Measurements from ENCODE around the gene BOD1. TPM values are rescaled to one million over a fixed set of nuclear protein-coding genes. Genes with fewer than 3 reads are reported as not detected.

BOD1 gene
- total RNA-seq, 2 donors from 2014 or later: 30.2 to 44.7 TPM

DNA sequence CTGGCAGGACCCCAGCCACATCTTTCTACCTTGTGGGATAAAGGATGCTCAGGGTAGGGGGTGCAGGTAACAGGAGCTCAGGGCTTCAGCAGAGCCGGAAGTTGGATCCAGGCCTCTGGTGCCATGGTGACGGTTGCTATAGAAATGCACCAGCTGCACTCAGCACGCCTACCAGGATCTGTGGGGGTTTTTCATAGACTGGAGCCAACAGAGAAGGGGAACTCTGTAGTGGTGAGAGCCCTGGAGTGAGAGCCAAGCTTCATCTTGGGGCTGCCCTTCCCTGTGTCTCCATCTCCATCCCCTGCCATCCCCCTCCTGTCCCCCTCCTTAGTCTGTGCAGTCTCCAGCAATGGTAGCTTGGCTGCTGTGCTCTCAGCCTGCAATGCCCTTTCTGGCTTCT, 27.5 kb upstream of the BOD1 start:
- Histone ChIP-seq H3K27ac (no peak overlapping the region), H3K27me3 (replicated peaks; ENCODE audit: insufficient read depth) (no peaks in the 10 kb centered on the region), H3K9me3 (no peaks in the 10 kb centered on the region), H3K4me1 (ENCODE audit: control insufficient read depth in 1 of 2, low read depth in 2 of 2) (no peaks in the 10 kb centered on the region), H3K36me3 (no peaks in the 10 kb centered on the region), H3K4me3 (no peak overlapping the region)
- TF ChIP-seq, protein P1, sequence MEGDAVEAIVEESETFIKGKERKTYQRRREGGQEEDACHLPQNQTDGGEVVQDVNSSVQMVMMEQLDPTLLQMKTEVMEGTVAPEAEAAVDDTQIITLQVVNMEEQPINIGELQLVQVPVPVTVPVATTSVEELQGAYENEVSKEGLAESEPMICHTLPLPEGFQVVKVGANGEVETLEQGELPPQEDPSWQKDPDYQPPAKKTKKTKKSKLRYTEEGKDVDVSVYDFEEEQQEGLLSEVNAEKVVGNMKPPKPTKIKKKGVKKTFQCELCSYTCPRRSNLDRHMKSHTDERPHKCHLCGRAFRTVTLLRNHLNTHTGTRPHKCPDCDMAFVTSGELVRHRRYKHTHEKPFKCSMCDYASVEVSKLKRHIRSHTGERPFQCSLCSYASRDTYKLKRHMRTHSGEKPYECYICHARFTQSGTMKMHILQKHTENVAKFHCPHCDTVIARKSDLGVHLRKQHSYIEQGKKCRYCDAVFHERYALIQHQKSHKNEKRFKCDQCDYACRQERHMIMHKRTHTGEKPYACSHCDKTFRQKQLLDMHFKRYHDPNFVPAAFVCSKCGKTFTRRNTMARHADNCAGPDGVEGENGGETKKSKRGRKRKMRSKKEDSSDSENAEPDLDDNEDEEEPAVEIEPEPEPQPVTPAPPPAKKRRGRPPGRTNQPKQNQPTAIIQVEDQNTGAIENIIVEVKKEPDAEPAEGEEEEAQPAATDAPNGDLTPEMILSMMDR (IDR thresholded peaks at IDR 0.05): no peak
- DNase-seq (ENCODE audit: low spot score) (no peak), ATAC-seq (ENCODE audit: insufficient number of reproducible peaks, low FRiP score, low read depth) (no peak)

DNA sequence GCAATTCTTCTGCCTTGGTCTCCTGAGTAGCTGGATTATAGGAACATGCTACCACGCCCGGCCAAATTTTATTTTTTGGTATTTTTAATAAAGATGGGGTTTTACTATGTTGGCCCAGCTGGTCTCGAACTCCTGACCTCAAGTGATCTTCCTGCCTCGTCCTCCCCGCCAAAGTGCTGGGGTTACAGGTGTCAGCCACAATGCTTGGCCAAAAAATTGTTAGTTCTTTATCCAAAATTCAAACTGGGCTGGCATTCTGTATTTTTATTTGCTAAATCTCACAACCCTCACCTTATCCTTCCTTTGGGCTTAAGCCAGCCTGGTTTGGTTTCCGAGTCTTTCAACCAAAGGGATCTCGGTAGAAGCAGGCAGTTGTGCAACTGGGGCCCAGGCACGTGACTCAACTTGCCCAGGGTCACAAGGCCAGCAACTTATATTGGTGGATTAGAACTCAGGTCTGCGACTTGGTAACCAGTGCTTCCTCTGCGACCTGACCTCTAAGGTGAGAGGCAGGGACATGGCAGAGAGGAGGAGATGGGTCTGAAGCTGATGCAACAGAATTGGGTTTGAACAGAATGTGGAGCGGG, 26.5 kb upstream of the BOD1 start:
- Histone ChIP-seq H3K27me3 (replicated peaks; ENCODE audit: insufficient read depth) (no peaks in the 10 kb centered on the region), H3K4me1 (ENCODE audit: control insufficient read depth in 1 of 2, low read depth in 2 of 2) (no peaks in the 10 kb centered on the region), H3K27ac (no peak overlapping the region), H3K4me3 (no peak overlapping the region), H3K36me3 (no peaks in the 10 kb centered on the region), H3K9me3 (no peaks in the 10 kb centered on the region)
- TF ChIP-seq, protein P1 (IDR thresholded peaks at IDR 0.05): no peak
- DNase-seq (ENCODE audit: low spot score): no peak
- ATAC-seq (ENCODE audit: insufficient number of reproducible peaks, low FRiP score, low read depth): no peak

DNA sequence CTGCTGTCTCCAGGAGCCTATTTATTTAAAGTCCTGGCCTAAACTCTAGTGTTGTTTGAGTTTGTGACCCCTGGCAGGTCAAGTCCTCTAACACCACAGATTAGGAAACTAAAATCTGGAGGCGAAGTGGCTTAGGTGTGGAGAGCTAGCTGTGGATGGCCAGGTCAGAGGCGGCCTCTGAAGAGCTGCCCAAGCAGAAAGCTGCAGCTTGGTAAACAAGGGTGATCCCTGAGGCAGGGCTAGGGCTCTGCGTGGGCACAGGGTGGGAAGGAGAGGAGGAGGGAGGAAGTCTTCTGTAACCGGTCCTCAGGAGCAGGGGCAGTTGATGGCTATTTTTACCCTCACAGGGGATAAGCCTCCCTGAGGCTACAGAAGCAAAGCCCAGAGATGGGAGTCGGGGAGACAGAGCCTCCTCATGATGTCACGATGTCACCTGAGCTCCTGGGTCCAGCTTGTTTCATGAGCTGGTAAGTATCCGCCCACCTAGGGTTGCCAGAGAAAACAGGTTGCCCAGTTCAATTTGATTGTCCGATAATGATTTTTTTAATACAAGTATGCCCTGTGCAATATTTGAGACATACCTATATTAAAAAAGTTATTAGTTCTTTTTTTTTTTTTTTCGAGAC, 25.9 kb upstream of the BOD1 start:
- Histone ChIP-seq H3K4me1 (ENCODE audit: control insufficient read depth in 1 of 2, low read depth in 2 of 2) (no peaks in the 10 kb centered on the region), H3K27me3 (replicated peaks; ENCODE audit: insufficient read depth) (no peaks in the 10 kb centered on the region), H3K4me3 (no peak overlapping the region), H3K36me3 (no peaks in the 10 kb centered on the region), H3K9me3 (no peaks in the 10 kb centered on the region), H3K27ac (no peak overlapping the region)
- TF ChIP-seq, protein P1 (IDR thresholded peaks at IDR 0.05): no peak
- ATAC-seq (ENCODE audit: insufficient number of reproducible peaks, low FRiP score, low read depth): no peak
- no peak for DNase-seq (ENCODE audit: low spot score)

DNA sequence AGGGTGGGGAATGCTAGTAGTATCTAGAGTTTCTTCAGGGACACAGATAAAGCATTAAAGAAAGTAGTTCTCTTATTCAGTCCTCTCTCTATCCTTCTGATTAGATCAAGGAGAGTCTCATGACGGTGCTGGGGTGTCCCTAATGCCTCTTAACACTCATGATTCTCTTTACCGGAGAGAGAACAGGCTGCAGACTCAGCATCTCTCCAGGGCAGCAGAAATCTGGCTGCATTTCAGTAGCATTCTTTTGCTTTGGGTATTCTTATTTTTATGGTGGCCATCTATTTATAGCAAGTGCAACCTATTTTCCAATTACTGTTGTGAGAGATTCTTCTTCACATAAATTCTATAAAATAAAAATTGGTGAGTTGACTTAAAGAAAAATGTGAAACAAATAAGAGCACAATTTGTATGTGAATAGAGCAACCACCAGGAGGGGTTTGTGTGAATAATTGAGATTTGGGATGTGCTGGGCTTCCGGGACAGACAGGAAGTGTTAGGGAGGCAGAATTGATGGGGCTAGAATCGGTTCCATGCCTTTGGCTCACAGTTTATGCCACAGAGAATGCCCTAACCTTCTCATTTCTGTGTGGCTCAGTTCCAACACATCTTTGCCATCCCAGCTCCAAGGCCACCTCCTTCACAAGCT, 23.8 kb upstream of the BOD1 start:
- no peak for DNase-seq (ENCODE audit: low spot score)
- no peaks in the 10 kb centered on the region for H3K27me3 ChIP-seq (replicated peaks; ENCODE audit: insufficient read depth)
- ATAC-seq (ENCODE audit: insufficient number of reproducible peaks, low FRiP score, low read depth): no peak
- H3K27ac ChIP-seq: no peak overlapping the region
- H3K4me1 ChIP-seq (ENCODE audit: control insufficient read depth in 1 of 2, low read depth in 2 of 2): no peaks in the 10 kb centered on the region
- H3K9me3 ChIP-seq: no peaks in the 10 kb centered on the region
- TF ChIP-seq, protein P1 (IDR thresholded peaks at IDR 0.05): no peak
- no peaks in the 10 kb centered on the region for H3K36me3 ChIP-seq
- no peak overlapping the region for H3K4me3 ChIP-seq

DNA sequence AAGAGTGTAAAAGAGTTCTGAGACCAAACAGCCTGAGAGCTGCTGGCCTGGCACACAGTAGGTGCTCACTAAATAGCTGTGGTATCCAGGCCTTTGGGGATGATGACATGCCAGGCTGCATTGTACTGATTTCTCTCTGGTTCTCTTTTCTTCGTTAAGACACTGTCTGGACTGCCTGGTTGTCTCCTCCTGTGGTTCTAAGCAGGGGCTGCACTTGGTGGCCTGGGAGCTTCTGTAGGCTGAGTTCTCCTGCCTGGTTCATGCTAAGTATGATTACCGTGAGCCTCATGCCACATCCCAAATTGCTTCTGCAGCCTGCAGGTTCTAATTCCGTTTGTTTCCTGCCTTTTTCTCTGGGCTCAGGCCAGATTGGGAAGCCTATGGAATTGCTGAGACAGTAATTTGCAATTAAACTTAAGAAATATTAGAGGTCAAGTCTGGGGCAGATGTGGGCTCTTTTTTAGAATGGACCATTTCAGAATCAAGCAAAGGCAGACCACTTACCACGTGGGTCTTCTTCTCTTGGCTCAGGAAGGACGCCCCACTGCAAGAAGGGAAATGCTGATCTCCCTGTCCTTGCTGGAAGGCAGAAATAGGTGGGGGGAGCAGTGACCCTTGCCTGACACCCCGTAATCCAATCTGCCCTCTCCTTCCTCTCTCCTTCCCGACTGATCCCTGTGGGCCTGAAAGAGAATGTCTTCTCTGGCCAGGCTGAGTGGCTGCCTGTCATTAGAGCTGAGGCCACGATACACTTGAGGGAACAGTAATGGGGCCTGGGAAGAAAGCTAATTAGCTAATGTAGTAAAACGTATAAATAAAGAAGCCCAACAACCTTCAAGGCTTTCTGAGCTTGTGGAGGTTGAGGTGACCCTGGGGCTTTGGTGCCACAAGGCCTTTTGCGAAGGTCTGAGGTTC, 21.9 kb upstream of the BOD1 start:
- Histone ChIP-seq H3K36me3 (no peaks in the 10 kb centered on the region), H3K4me3 (no peak overlapping the region), H3K4me1 (ENCODE audit: control insufficient read depth in 1 of 2, low read depth in 2 of 2) (no peaks in the 10 kb centered on the region), H3K9me3 (no peaks in the 10 kb centered on the region), H3K27me3 (replicated peaks; ENCODE audit: insufficient read depth) (no peaks in the 10 kb centered on the region), H3K27ac (no peak overlapping the region)
- DNase-seq (ENCODE audit: low spot score) (no peak), ATAC-seq (ENCODE audit: insufficient number of reproducible peaks, low FRiP score, low read depth) (no peak)
- TF ChIP-seq, protein P1 (IDR thresholded peaks at IDR 0.05): no peak

All from thoracic aorta (tissue), 2 donors.